COR-L47 (cell line): ENCODE data around the gene ZNF488.

ENCODE experiments used
- DNase-seq: peaks from one replicate; lab custom pipeline; 2025; lab: John Stamatoyannopoulos, UW

The ZNF488 gene

GRCh38 chr10:47330366-47330765 lies 53.7 kb downstream of the ZNF488 start:
- no peak for DNase-seq

DNA sequence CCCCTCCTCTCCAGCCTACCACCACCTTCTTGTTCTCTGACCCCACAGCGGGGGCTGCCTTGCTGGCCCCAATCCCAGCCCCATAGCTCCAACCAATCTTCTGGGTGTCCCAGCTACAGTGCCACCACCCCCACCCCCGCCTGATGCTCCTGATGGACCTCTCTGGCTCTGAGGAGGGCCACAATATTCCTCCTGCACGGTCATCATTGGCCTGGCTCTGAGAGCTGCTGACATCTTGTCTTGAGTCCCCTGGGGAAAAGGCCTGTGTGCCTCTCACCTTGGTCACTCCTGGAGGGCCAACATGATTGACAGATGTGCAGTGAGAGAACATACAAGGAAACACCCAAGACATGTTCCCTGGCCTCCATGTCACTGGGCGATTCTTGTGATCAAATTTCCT lies 54.2 kb downstream of the ZNF488 start:
- DNase-seq = no peak

DNA sequence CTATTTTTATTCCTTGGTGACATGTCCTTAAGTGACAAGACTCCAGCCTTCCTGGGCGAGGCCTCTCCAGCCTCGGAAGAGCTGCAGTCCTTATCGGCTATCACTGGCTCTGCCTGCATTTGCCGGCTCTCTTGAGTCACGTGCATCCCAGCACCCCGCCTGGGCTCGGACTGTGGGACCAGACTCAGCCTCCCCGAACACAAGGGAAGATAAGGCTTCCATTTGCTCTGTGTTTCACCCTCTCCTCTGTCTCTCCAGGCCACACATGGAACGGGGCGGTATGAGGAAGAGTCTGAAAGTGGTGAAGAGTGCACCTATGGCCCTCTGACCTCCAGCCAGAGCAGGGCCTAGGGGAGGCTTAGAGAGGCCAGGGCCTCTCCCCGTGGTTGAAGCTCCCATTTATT lies 57.2 kb downstream of the ZNF488 start:
- no peak for DNase-seq

GRCh38 chr10:47326306-47326926 lies 57.7 kb downstream of the ZNF488 start:
- DNase-seq = no peak

- no peak for DNase-seq
Observed at GRCh38 chr10:47325303-47326291, 58.5 kb downstream of the ZNF488 start.

- no peak for DNase-seq
Observed at GRCh38 chr10:47323636-47324296, 60.3 kb downstream of the ZNF488 start.

DNA sequence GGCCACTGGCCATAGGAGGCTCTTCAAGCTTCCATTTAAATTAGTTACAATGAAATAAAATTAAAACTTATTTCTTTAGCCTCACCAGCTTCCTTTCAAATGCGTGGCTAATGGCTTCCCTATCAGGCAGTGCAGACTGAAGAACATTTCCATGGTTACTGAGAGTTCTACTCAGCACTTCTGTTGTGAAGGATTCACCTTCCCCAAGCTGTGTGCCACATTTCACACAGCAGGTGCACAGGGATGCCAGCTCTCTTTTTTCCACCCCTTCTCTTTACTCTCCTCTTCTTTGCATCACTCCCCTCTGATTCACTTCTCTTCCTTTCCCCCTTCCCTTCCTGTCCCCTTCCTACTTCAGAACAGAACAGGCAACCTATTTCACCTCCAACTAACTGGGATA lies 61.0 kb downstream of the ZNF488 start:
- DNase-seq = no peak

- DNase-seq = no peak
Observed at GRCh38 chr10:47322300-47323061, 61.6 kb downstream of the ZNF488 start, which contains the start of gene GDF2. Gene GDF2 (plus strand): TSS chr10:47322454. CDS start chr10:47322669, 215 bp downstream.

- no peak for DNase-seq
Observed at GRCh38 chr10:47321521-47322195, 62.4 kb downstream of the ZNF488 start.

GRCh38 chr10:47320812-47321211 lies 63.3 kb downstream of the ZNF488 start:
- DNase-seq = no peak

- no peak for DNase-seq
Observed at GRCh38 chr10:47319784-47320183, 64.3 kb downstream of the ZNF488 start.

DNA sequence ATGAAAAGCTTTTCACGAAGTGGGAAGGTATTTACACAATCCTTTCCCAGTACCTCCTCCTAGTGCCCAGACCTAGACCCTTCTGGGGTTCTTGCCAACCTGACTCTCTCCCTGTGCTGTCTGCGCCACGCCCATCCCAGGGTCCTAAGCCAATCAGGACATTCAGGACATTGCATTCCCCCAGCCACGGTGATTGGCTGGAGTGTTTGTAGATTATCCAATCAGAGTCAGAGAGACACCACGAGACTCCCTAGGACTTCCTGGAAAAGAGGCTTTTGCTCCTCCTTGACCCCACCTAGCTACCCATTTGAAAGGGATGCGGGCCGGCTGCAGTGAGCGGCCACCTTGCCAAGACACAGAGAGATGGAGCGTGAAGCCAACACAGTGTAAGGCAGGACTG lies 65.4 kb downstream of the ZNF488 start:
- DNase-seq = no peak

GRCh38 chr10:47317251-47317650 lies 66.8 kb downstream of the ZNF488 start:
- no peak for DNase-seq

GRCh38 chr10:47316131-47316530 lies 68.0 kb downstream of the ZNF488 start:
- no peak for DNase-seq
